OCI-LY3 (cell line): ENCODE data around the gene LBP.

Experiments
- CTCF ChIP-seq: fragments of 200-600, 300-600 bp; sonication (generic); IDR thresholded peaks from 2 replicates; pipeline ENCODE4 v1.5.1; 2014; ENCODE audit warnings: antibody characterized with exemption, low read length, low read depth
- EZH2phosphoT487 ChIP-seq: fragments of 200-600 bp; shearing (Covaris generic); IDR thresholded peaks from 2 replicates; pipeline ENCODE4 v1.6.1; 2018; ENCODE audit warnings: antibody characterized with exemption, mixed run types, low read depth

- TF ChIP-seq CTCF (no peak), EZH2phosphoT487 (no peak)
These were observed 3.5 kb upstream of the LBP start for GRCh38 chr20:38342713-38343310.
